HG03460 (cell line): Measurements from ENCODE around the gene ALDH16A1.

Experiments used
- ATAC-seq: cut with Tn5 transposase; IDR thresholded peaks from one replicate; pipeline ENCODE4 v1.9.1; 2021; ENCODE audit not compliant: unreplicated experiment

The ALDH16A1 gene

GRCh38 chr19:49507803-49508494, 54.9 kb downstream of the ALDH16A1 start:
- no peak for ATAC-seq

GRCh38 chr19:49512970-49513745, 60.1 kb downstream of the ALDH16A1 start:
- ATAC-seq = no peak

GRCh38 chr19:49513746-49514118, 60.7 kb downstream of the ALDH16A1 start:
- no peak for ATAC-seq

- ATAC-seq = no peak
Measured at GRCh38 chr19:49514151-49514550, 61.1 kb downstream of the ALDH16A1 start.

GRCh38 chr19:49515767-49516166, 62.7 kb downstream of the ALDH16A1 start:
- no peak for ATAC-seq

GRCh38 chr19:49518033-49518432, 65.0 kb downstream of the ALDH16A1 start:
- no peak for ATAC-seq
